OCI-LY7 (cell line): ENCODE data around the gene CFAP97.
"Not testable (repeated sequence)": the region's sequence is repeated elsewhere in the genome, so short reads cannot be mapped to it uniquely, and the experiment has no call there.

ENCODE experiments used
- CTCF ChIP-seq: fragments of 200-600 bp; sonication (generic); conservative IDR thresholded peaks from 2 replicates; pipeline ENCODE4 v1.5.1; 2014; ENCODE audit warnings: mild to moderate bottlenecking, antibody characterized with exemption, low read length, moderate library complexity, mixed read lengths
- EZH2phosphoT487 ChIP-seq: fragments of 200-600 bp; sonication (generic); IDR thresholded peaks from 2 replicates; pipeline ENCODE4 v1.6.1; 2018; ENCODE audit warnings: low read depth, borderline replicate concordance, mild to moderate bottlenecking, mixed run types, antibody characterized with exemption, low read length, moderate library complexity, mixed read lengths

- not testable (repeated sequence) for TF ChIP-seq CTCF, EZH2phosphoT487
Observed at GRCh38 chr4:185119467-185119866, 84.3 kb downstream of the CFAP97 start.
